SK-N-SH (cell line): ENCODE measurements around the gene FECH. TPM values are rescaled to one million over a fixed set of nuclear protein-coding genes. Genes with fewer than 3 reads are reported as not detected.
A peak's percentile ranks its signal among the peaks of the same experiment; 100 is the strongest.

ENCODE experiments used
- CTCF ChIA-PET: fragments of 300-600, 350-600 bp; formaldehyde crosslinking; extraction: SDS; loops from one replicate; lab custom pipeline; 2021; lab: Yijun Ruan, JAX
- POLR2A ChIA-PET: fragments of 350-600 bp; sonication (Branson Sonifier 250); formaldehyde crosslinking; extraction: SDS; loops from one replicate; lab custom pipeline; 2020; ENCODE audit warnings: antibody characterized with exemption, inconsistent platforms; lab: Yijun Ruan, JAX
- DNase-seq: peaks from one replicate; pipeline ENCODE4 v3.0.0; 2012
- H2AFZ ChIP-seq: fragments of 200-600 bp; sonication (generic); 2 replicates; pipeline ENCODE4 v1.8.1; 2016; ENCODE audit warnings: antibody characterized with exemption, mild to moderate bottlenecking, low read depth
- H3F3A ChIP-seq: fragments of 200-600 bp; sonication (generic); replicated peaks from 2 replicates; pipeline ENCODE3; 2016; ENCODE audit warnings: antibody characterized with exemption, mild to moderate bottlenecking; ENCODE audit not compliant: insufficient read depth
- H3K27ac ChIP-seq, 2 experiments: fragments of 200-500 bp in 1 of 2; fragments of 200-600 bp in 1 of 2; sonication (Bioruptor generic) in 1 of 2; sonication (generic), shearing (Covaris generic) in 1 of 2; 2 replicates each; pipeline versions ENCODE4 v1.5.1 to v1.6.1; 2014 to 2016; ENCODE audit warnings: low read depth in 2 of 2, inconsistent platforms in 1 of 2, low read length in 1 of 2, mild to moderate bottlenecking in 1 of 2, mixed read lengths in 1 of 2
- H3K27me3 ChIP-seq: fragments of 200-600 bp; sonication (generic), shearing (Covaris generic); 2 replicates; pipeline ENCODE4 v1.6.1; 2016; ENCODE audit warnings: mixed run types; ENCODE audit not compliant: insufficient read depth
- H3K36me3 ChIP-seq, 2 experiments: fragments of 200-500 bp in 1 of 2; fragments of 200-600 bp in 1 of 2; sonication (Bioruptor generic) in 1 of 2; sonication (generic) in 1 of 2; replicated peaks in 1 of 2; 2 replicates each; pipeline versions ENCODE3 to v1.5.1; 2014 to 2016; ENCODE audit warnings: low read length in 1 of 2, mild to moderate bottlenecking in 1 of 2; ENCODE audit not compliant: insufficient read depth in 2 of 2, control insufficient read depth in 1 of 2
- H3K4me1 ChIP-seq, 2 experiments: fragments of 200-500 bp in 1 of 2; fragments of 200-600 bp in 1 of 2; sonication (Bioruptor generic) in 1 of 2; sonication (generic), shearing (Covaris generic) in 1 of 2; 2 replicates each; pipeline versions ENCODE4 v1.5.1 to v1.6.1; 2014 to 2016; ENCODE audit warnings: low read depth in 1 of 2, low read length in 1 of 2, mixed run types in 1 of 2; ENCODE audit not compliant: insufficient read depth in 2 of 2, control insufficient read depth in 1 of 2
- H3K4me2 ChIP-seq: fragments of 200-600 bp; sonication (generic), shearing (Covaris generic); 2 replicates; pipeline ENCODE4 v1.6.1; 2017; ENCODE audit warnings: mixed run types
- H3K4me3 ChIP-seq, 2 experiments: fragments of 200-500 bp in 1 of 2; fragments of 200-600 bp in 1 of 2; sonication (Bioruptor generic) in 1 of 2; sonication (generic), shearing (Covaris generic) in 1 of 2; 2 replicates each; pipeline versions ENCODE4 v1.5.1 to v1.8.1; 2014 to 2016; ENCODE audit warnings: low read depth in 2 of 2, inconsistent platforms in 1 of 2, low read length in 1 of 2, mild to moderate bottlenecking in 1 of 2, mixed read lengths in 1 of 2, moderate library complexity in 1 of 2
- H3K79me2 ChIP-seq: fragments of 200-600 bp; sonication (generic); 2 replicates; pipeline ENCODE4 v1.8.1; 2017; ENCODE audit warnings: mild to moderate bottlenecking; ENCODE audit not compliant: insufficient read depth
- H3K9ac ChIP-seq: fragments of 200-600 bp; sonication (generic); 2 replicates; pipeline ENCODE4 v1.6.1; 2017; ENCODE audit warnings: mixed run types
- H3K9me2 ChIP-seq: fragments of 200-600 bp; sonication (generic); 2 replicates; pipeline ENCODE4 v1.6.1; 2017; ENCODE audit warnings: mixed run types
- H3K9me3 ChIP-seq: fragments of 200-600 bp; sonication (generic); 2 replicates; pipeline ENCODE4 v1.6.1; 2017; ENCODE audit warnings: mixed run types, mild to moderate bottlenecking, moderate library complexity
- H4K20me1 ChIP-seq: fragments of 200-600 bp; sonication (generic); 2 replicates; pipeline ENCODE4 v1.6.1; 2017; ENCODE audit warnings: mild to moderate bottlenecking, mixed run types; ENCODE audit not compliant: insufficient read depth
- FOXJ3 ChIP-seq: sonication (generic); formaldehyde crosslinking; IDR thresholded peaks from 2 replicates; pipeline ENCODE4 v1.5.1; 2020; ENCODE audit warnings: mild to moderate bottlenecking, missing genetic modification reagents
- GABPA ChIP-seq: IDR thresholded peaks from 2 replicates; pipeline ENCODE4 v1.4.0; 2012; ENCODE audit warnings: low read depth, mild to moderate bottlenecking
- POLR2AphosphoS5 ChIP-seq: IDR thresholded peaks from 2 replicates; pipeline ENCODE4 v1.6.1; 2012; ENCODE audit warnings: low read depth, low read length
- RAD21 ChIP-seq: IDR thresholded peaks from 2 replicates; pipeline ENCODE4 v1.6.1; 2012; ENCODE audit warnings: mild to moderate bottlenecking, low read length
- RCOR1 ChIP-seq: fragments of 150-350 bp; IDR thresholded peaks from 2 replicates; pipeline ENCODE4 v1.6.1; 2017; ENCODE audit warnings: antibody characterized with exemption, low read length
- SIN3A ChIP-seq: IDR thresholded peaks from 2 replicates; pipeline ENCODE4 v1.6.1; 2012; ENCODE audit warnings: low read depth, mild to moderate bottlenecking, low read length, moderate library complexity, borderline replicate concordance
- SMC3 ChIP-seq: IDR thresholded peaks from 2 replicates; pipeline ENCODE4 v1.6.1; 2012; ENCODE audit warnings: low read depth, low read length, improper control_type of control experiment
- TCF12 ChIP-seq: IDR thresholded peaks from 2 replicates; pipeline ENCODE4 v1.4.0; 2012
- USF1 ChIP-seq: IDR thresholded peaks from 2 replicates; pipeline ENCODE4 v1.4.0; 2012; ENCODE audit warnings: low read depth, borderline replicate concordance
- USF2 ChIP-seq: fragments of 150-350 bp; IDR thresholded peaks from 2 replicates; pipeline ENCODE4 v1.6.1; 2017; ENCODE audit warnings: antibody characterized with exemption, low read length, low read depth, borderline replicate concordance
- WGBS: methylation state at CpG from one replicate; pipeline ENCODE4 v1.1.6; 2017; ENCODE audit warnings: low lambda C conversion rate; 5-methylcytosine and 5-hydroxymethylcytosine counted together
- polyA plus RNA-seq, 3 experiments: library from polyadenylated mRNA; depleted of rRNA; stranded (reverse); fragments of >200 nt; gene quantifications; 2 replicates each; pipeline ENCODE4 v1.2.3, GENCODE V29; 2012
- TF ChIP-seq, protein P1 (sequence below): fragments of 150-350 bp; IDR thresholded peaks from 2 replicates; pipeline ENCODE4 v1.6.1; 2016; ENCODE audit warnings: mild to moderate bottlenecking, low read depth, low read length
- TF ChIP-seq, protein P2 (sequence below): fragments of 200-600 bp; sonication (generic); IDR thresholded peaks from 2 replicates; pipeline ENCODE4 v1.6.1; 2017; ENCODE audit warnings: antibody characterized with exemption, mild to moderate bottlenecking, moderate library complexity
- TF ChIP-seq, protein P3 (sequence below): IDR thresholded peaks from 2 replicates; pipeline ENCODE4 v1.4.0; 2012; ENCODE audit warnings: low read depth

FECH gene
- polyA plus RNA-seq, 1 of the 3 experiments (the other 2 are of a cell fraction) = 44.4 TPM

DNA sequence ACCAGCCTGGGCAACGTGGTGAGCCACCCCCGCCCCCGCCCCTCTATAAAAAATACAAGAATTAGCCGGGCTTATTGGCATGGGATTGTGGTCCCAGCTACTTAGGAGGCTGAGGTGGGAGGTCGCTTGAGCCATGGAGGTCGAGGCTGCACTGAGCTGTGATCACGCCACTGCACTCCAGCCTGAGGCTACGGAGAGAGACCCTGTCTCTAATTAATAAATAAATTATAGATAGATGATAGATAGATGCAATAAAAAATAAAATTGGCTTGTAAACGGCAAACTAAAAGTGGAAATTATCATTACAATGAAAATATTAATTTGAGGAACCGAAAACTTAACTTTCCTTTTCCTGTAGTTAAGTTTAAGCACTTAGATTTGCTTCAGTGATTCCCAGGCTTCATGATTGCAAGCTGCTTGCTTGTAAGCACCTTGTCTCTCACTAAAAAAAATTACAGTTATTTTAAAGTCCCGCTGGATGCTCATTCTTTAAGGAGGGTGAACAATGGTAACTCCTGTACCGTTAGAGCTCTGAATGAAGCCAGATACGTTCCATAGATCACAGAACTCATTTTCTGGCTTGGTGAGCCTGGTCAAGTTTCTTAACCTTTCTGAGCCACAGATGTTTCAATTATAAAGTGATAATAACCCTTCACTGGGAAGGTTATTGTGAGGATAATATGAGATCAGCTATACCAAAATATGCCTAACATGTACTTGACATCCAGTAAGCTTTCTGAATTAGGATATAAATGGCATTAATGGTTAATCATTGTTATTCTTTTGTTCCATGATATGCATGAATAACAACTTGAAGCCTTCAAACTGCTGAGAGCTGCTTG lies 44.5 kb upstream of the FECH start:
- Histone ChIP-seq H3K9me3 (no peaks in the 10 kb centered on the region), H3K27me3 (no peaks in the 10 kb centered on the region), H2AFZ (peak overlapping the region; percentile 99)
- CTCF ChIA-PET = interaction anchor here (0.6 to 1.6 kb wide), 12 partner anchors 9 to 863 kb away, joined by 3 to 9 read pairs (median 3); partner anchors contain the start of gene NEDD4L
- WGBS = 32% methylated on average over 13 of the region's 13 CpGs
- TF ChIP-seq SMC3 (no peak), TCF12 (no peak), USF2 (no peak), FOXJ3 (no peak), POLR2AphosphoS5 (no peak), USF1 (no peak), SIN3A (no peak), RAD21 (no peak), RCOR1 (no peak), GABPA (no peak)
- TF ChIP-seq, protein P1, sequence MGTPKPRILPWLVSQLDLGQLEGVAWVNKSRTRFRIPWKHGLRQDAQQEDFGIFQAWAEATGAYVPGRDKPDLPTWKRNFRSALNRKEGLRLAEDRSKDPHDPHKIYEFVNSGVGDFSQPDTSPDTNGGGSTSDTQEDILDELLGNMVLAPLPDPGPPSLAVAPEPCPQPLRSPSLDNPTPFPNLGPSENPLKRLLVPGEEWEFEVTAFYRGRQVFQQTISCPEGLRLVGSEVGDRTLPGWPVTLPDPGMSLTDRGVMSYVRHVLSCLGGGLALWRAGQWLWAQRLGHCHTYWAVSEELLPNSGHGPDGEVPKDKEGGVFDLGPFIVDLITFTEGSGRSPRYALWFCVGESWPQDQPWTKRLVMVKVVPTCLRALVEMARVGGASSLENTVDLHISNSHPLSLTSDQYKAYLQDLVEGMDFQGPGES = no peak
- TF ChIP-seq, protein P2, sequence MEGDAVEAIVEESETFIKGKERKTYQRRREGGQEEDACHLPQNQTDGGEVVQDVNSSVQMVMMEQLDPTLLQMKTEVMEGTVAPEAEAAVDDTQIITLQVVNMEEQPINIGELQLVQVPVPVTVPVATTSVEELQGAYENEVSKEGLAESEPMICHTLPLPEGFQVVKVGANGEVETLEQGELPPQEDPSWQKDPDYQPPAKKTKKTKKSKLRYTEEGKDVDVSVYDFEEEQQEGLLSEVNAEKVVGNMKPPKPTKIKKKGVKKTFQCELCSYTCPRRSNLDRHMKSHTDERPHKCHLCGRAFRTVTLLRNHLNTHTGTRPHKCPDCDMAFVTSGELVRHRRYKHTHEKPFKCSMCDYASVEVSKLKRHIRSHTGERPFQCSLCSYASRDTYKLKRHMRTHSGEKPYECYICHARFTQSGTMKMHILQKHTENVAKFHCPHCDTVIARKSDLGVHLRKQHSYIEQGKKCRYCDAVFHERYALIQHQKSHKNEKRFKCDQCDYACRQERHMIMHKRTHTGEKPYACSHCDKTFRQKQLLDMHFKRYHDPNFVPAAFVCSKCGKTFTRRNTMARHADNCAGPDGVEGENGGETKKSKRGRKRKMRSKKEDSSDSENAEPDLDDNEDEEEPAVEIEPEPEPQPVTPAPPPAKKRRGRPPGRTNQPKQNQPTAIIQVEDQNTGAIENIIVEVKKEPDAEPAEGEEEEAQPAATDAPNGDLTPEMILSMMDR = no peak
- TF ChIP-seq, protein P3, sequence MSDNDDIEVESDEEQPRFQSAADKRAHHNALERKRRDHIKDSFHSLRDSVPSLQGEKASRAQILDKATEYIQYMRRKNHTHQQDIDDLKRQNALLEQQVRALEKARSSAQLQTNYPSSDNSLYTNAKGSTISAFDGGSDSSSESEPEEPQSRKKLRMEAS = no peak
- TF ChIP-seq, all 33 proteins: peak for 0
- peak overlapping the region; percentile 81 for H3K9ac ChIP-seq
- H3K27ac ChIP-seq = peak overlapping the region; percentile 86
- POLR2A ChIA-PET = interaction anchor here (0.6 to 2.3 kb wide), 3 partner anchors 8 to 24 kb away, joined by 3 to 7 read pairs (median 4); partner anchors contain the start of gene NARS1
- H4K20me1 ChIP-seq = no peaks in the 10 kb centered on the region
- H3F3A ChIP-seq = peaks cover 15% of the 10 kb centered on the region
- H3K9me2 ChIP-seq = no peaks in the 10 kb centered on the region
- no peak for DNase-seq
- H3K4me1 ChIP-seq = peaks cover 2 to 5% of the 10 kb centered on the region in 2 experiments; a peak in 1 of 4 replicates
- H3K4me3 ChIP-seq = peak overlapping the region; percentile 74 to 88
- peak overlapping the region; percentile 77 for H3K4me2 ChIP-seq
- no peaks in the 10 kb centered on the region for H3K36me3 ChIP-seq
- 0 out of 2 replicates have a peak, but pooled peaks cover 3% of the 10 kb centered on the region for H3K79me2 ChIP-seq
